HG02763 (cell line): Measurements from ENCODE around the gene FMN2.

Experiments
- ATAC-seq: cut with Tn5 transposase; IDR thresholded peaks from one replicate; pipeline ENCODE4 v1.9.1; 2021; ENCODE audit warnings: mild to moderate bottlenecking, moderate library complexity; ENCODE audit not compliant: unreplicated experiment

FMN2 gene

DNA sequence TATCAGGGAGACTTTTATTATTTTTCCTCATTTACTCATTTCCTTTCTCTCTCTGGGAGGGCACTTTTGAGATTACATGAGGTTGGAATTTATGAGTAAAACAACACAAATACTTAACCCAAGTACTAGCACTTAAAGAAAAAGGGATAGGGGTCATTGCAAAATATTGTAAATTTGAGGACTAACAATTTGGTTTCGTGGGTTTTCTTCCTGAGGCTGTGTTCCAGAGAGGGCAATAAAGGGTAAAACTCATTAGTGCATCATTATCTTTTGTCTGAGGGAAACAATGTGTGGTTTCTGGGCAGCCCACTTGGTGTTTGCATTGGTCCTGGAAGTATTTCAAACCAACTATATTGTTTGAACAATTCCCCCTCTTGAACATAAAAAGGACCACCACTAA lies 423.8 kb downstream of the FMN2 start:
- ATAC-seq: no peak

DNA sequence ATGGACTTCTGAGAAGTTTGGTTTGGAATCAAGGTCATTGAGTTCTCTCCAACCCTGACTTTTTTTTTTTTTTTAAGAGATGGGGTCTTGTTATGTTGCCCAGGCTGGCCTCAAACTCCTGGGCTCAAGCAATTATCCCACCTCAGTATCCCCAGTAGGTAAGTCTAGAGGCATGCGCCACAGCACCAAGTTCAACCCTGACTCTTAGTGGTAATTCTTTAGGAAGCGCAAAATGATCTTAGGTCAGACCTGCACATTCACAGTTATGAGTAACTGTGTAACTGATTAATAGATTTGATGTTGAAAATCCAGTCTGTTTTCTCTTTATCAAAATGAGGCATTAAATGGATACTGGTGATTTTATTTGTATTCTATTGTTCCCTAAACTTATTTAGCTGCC lies 424.4 kb downstream of the FMN2 start:
- no peak for ATAC-seq

DNA sequence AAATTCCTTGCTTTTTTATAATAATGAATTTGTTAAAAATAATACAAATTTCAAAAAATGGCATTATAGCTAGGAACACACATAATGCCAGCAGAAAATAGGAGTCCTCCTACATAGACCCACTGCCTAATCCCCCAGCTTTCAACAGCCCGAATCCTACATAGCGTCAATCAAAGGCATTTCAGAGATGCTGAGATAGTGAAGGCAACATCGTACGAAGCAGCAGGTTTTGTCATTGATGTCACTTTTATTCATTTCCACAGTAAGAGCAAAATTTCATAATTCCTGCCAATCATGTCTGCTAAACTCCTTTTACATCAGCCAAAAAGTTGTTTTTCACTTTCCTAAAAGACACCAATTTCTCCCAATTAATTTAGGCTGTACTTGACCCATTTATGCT lies 426.2 kb downstream of the FMN2 start:
- no peak for ATAC-seq

DNA sequence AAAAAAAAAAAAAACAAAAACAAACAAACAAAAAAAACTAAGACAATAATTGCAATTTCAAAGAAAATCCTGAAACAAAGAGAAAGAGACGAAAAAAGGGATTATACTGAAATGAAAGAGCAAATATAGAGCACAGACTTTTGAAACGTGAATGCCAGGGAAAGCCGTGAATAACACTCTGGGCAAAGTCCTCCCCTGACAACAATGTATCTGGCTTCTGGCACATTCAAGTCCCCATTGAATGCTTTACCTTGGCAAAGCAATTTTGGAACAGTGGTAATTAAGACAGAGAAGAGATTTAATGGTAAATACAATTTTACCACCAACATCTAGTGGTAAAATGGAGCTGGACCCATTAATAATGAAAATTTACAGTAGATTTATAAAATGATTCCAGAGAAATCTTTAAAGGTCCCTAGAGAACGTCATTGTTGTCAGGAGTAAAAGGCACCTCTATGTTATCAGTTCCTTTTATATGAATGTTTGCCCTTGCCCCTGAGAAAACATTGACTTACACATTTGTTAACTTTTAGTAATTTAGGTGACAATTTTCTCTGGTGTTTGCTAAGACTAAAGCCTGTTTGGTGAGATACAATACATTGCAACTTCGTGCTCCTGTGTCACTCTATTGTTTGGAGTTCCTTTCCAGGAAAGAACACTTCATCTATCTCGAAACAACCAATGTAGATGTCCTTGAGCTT lies 430.6 kb downstream of the FMN2 start:
- ATAC-seq: no peak

DNA sequence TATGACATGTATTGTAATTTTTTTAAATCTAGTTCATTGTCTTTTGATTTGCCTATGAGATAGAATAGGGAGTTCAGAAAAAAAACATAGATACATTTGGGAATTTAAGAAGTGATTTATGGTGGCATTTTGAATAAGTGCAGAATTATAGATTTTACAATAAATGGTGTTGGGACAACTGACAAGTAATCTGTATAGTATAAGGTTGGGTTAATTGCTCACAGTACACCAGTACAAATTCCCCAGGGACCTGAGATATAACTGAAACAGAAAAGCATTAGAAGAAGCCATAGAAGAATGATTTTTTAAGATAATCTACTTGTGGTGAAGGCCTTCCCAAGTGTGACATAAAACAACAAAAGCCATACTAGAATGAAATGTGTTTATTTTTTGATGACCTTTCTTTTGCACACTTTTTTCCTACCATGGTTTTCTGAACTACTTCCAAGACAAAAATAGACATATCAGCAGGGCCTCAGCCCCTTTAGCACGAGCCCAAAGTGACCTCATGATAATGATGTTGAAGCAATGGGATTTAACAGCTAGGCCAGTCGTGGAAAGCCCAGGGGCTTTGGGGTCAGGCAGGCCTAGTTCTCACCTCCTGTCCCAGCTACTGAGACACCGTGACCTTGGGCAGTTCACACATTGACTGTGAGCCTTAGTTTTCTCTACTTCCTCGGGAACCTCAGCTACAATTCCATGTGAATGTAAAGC lies 432.8 kb downstream of the FMN2 start:
- no peak for ATAC-seq
